GM12865 (cell line): ENCODE data around the gene G2E3.
"Not testable (repeated sequence)": the region's sequence is repeated elsewhere in the genome, so short reads cannot be mapped to it uniquely, and the experiment has no call there.

Source experiments
- DNase-seq: peaks from one replicate; pipeline ENCODE4 v3.0.0; 2010; ENCODE audit warnings: low read depth
- H3K4me3 ChIP-seq: 2 replicates; pipeline ENCODE4 v1.5.1; 2011; ENCODE audit warnings: mild to moderate bottlenecking, low read depth, low read length, control low read depth
- CTCF ChIP-seq: IDR thresholded peaks from 2 replicates; pipeline ENCODE4 v1.5.1; 2011; ENCODE audit warnings: low read length, control low read depth, low read depth, inconsistent platforms; ENCODE audit not compliant: insufficient read depth; ENCODE audit errors: missing control alignments

The G2E3 gene

GRCh38 chr14:30621354-30621939 is 62.5 kb downstream of the G2E3 start:
- peak; percentile 51 for DNase-seq
- peak overlapping the region; percentile 79 for H3K4me3 ChIP-seq
- TF ChIP-seq CTCF = no peak

GRCh38 chr14:30621940-30622830 is 63.2 kb downstream of the G2E3 start, which contains the start of gene SCFD1:
SCFD1 (plus strand) TSS chr14:30622319; CDS start chr14:30622339, 20 bp downstream.
- DNase-seq = peak; percentile 97
- no peak for TF ChIP-seq CTCF
- H3K4me3 ChIP-seq = peak within 1 kb of the TSS; percentile 79

GRCh38 chr14:30623412-30624131 is 64.6 kb downstream of the G2E3 start:
- DNase-seq = no peak
- H3K4me3 ChIP-seq = peak overlapping the region; percentile 79
- TF ChIP-seq CTCF = no peak

- H3K4me3 ChIP-seq = peak overlapping the region; percentile 79; the same call in 1 of the 2 replicates
- DNase-seq = no peak
- TF ChIP-seq CTCF = no peak
Measured at GRCh38 chr14:30624132-30624423, 65.1 kb downstream of the G2E3 start.

- no peak for DNase-seq
- no peak for TF ChIP-seq CTCF
- no peak overlapping the region for H3K4me3 ChIP-seq
Measured at GRCh38 chr14:30625533-30625932, 66.6 kb downstream of the G2E3 start.

GRCh38 chr14:30629432-30629831 is 70.5 kb downstream of the G2E3 start:
- H3K4me3 ChIP-seq, DNase-seq: not testable (repeated sequence)

- H3K4me3 ChIP-seq = no peak overlapping the region
- no peak for TF ChIP-seq CTCF
- no peak for DNase-seq
Measured at GRCh38 chr14:30630248-30630647, 71.3 kb downstream of the G2E3 start.
